GM12878 (cell line): ENCODE data around the gene IL19. TPM values are rescaled to one million over a fixed set of nuclear protein-coding genes. Genes with fewer than 3 reads are reported as not detected.

ENCODE experiments used
- ATAC-seq: fragments of 200-7000 bp; cut with Tn5 transposase; 3 replicates; pipeline ENCODE4 v1.9.1; 2020; ENCODE audit warnings: mild to moderate bottlenecking, moderate library complexity
- BruUV-seq: library from RNA; stranded (reverse); fragments of 400-500 nt; replicated peaks from 2 replicates; lab custom pipeline; 2021; lab: Mats Ljungman, UMichigan
- CTCF ChIA-PET: fragments of 300-600 bp; sonication (Branson Sonifier 250); formaldehyde crosslinking; extraction: SDS; loops from one replicate; lab custom pipeline; 2021; ENCODE audit warnings: inconsistent platforms; lab: Yijun Ruan, JAX
- POLR2A ChIA-PET: fragments of 350-600 bp; formaldehyde crosslinking; extraction: SDS; loops from one replicate; lab custom pipeline; 2021; ENCODE audit warnings: inconsistent platforms; lab: Charles Lee
- RAD21 ChIA-PET: fragments of 300-600 bp; sonication (Branson Sonifier 250); formaldehyde crosslinking; loops from one replicate; lab custom pipeline; 2023; ENCODE audit warnings: antibody characterized with exemption; ENCODE audit not compliant: unreplicated experiment; lab: Charles Lee
- SMC1A ChIA-PET: fragments of 300-600 bp; sonication (Branson Sonifier 250); formaldehyde crosslinking; loops from one replicate; lab custom pipeline; 2023; ENCODE audit not compliant: unreplicated experiment, uncharacterized antibody; lab: Charles Lee
- DNase-seq: peaks from one replicate; pipeline ENCODE4 v3.0.0-alpha.2; 2011; ENCODE audit warnings: low read depth, low spot score
- FAIRE-seq: peaks from 3 replicates; lab custom pipeline; 2011; peaks lifted over from hg19 to GRCh38; lab: Jason Lieb, UNC
- H2AFZ ChIP-seq: 2 replicates; pipeline ENCODE4 v1.6.0; 2011; ENCODE audit warnings: low read depth, low read length, control low read depth; ENCODE audit not compliant: control insufficient read depth
- H3K27ac ChIP-seq: 2 replicates; pipeline ENCODE4 v1.5.1; 2011; ENCODE audit warnings: control low read depth; ENCODE audit not compliant: control insufficient read depth, insufficient read depth
- H3K27me3 ChIP-seq, 2 experiments: replicated peaks in 1 of 2; 2 replicates each; pipeline versions ENCODE4 v1.6.0 to v1.6.1; 2011; ENCODE audit warnings: low read length in 1 of 2; ENCODE audit not compliant: control insufficient read depth in 2 of 2, insufficient read depth in 2 of 2
- H3K36me3 ChIP-seq, 2 experiments: 2 replicates each; pipeline ENCODE4 v1.5.1; 2011; ENCODE audit warnings: low read length in 1 of 2; ENCODE audit not compliant: control insufficient read depth in 2 of 2, insufficient read depth in 2 of 2
- H3K4me1 ChIP-seq: 2 replicates; pipeline ENCODE4 v1.6.1; 2011; ENCODE audit warnings: mild to moderate bottlenecking, low read length, moderate library complexity, mixed read lengths; ENCODE audit not compliant: control insufficient read depth, insufficient read depth
- H3K4me2 ChIP-seq: 2 replicates; pipeline ENCODE4 v1.6.0; 2011; ENCODE audit warnings: control low read depth; ENCODE audit not compliant: control insufficient read depth, insufficient read depth
- H3K4me3 ChIP-seq: fragments of 200-600 bp; sonication (generic); 2 replicates; pipeline ENCODE4 v1.5.1; 2016
- H3K79me2 ChIP-seq: 2 replicates; pipeline ENCODE4 v1.6.0; 2011; ENCODE audit warnings: low read length; ENCODE audit not compliant: control insufficient read depth, insufficient read depth
- H3K9ac ChIP-seq: 2 replicates; pipeline ENCODE4 v1.8.0; 2011; ENCODE audit warnings: low read length, control low read depth, mixed read lengths; ENCODE audit not compliant: control insufficient read depth, insufficient read depth
- H3K9me3 ChIP-seq: replicated peaks from 3 replicates; pipeline ENCODE4 v1.5.1; 2011; ENCODE audit warnings: mild to moderate bottlenecking, low read length; ENCODE audit not compliant: control insufficient read depth, insufficient read depth
- H4K20me1 ChIP-seq: 2 replicates; pipeline ENCODE4 v1.6.0; 2011; ENCODE audit not compliant: control insufficient read depth, insufficient read depth
- CHD1 ChIP-seq: IDR thresholded peaks from 2 replicates; pipeline ENCODE4 v1.6.1; 2012; ENCODE audit warnings: low read depth, low read length, improper control_type of control experiment
- EED ChIP-seq: sonication (generic); IDR thresholded peaks from 2 replicates; pipeline ENCODE4 v1.6.1; 2016; ENCODE audit warnings: antibody characterized with exemption, low read depth
- HDGF ChIP-seq: fragments of 450-650 bp; IDR thresholded peaks from 2 replicates; pipeline ENCODE4 v1.6.1; 2016; ENCODE audit warnings: antibody characterized with exemption
- IKZF1 ChIP-seq: fragments of 450-650 bp; conservative IDR thresholded peaks from 2 replicates; pipeline ENCODE4 v1.6.1; 2017; ENCODE audit warnings: antibody characterized with exemption, mild to moderate bottlenecking
- IRF4 ChIP-seq: IDR thresholded peaks from 2 replicates; pipeline ENCODE4 v1.6.1; 2011; ENCODE audit warnings: low read depth, low read length
- KAT2A ChIP-seq: conservative IDR thresholded peaks from 2 replicates; pipeline ENCODE4 v1.6.1; 2011; ENCODE audit warnings: low read depth, low read length; ENCODE audit not compliant: control insufficient read depth
- LARP7 ChIP-seq: fragments of 450-650 bp; IDR thresholded peaks from 2 replicates; pipeline ENCODE4 v1.6.1; 2017; ENCODE audit warnings: mild to moderate bottlenecking
- NBN ChIP-seq: fragments of 450-650 bp; IDR thresholded peaks from 2 replicates; pipeline ENCODE4 v1.6.1; 2016
- NFIC ChIP-seq: IDR thresholded peaks from 2 replicates; pipeline ENCODE4 v1.6.1; 2012; ENCODE audit warnings: low read depth, mild to moderate bottlenecking, inconsistent platforms, low read length, moderate library complexity
- NFXL1 ChIP-seq: fragments of 450-650 bp; IDR thresholded peaks from 2 replicates; pipeline ENCODE4 v1.6.1; 2017; ENCODE audit warnings: antibody characterized with exemption, mild to moderate bottlenecking, borderline replicate concordance
- NR2C2 ChIP-seq: IDR thresholded peaks from 2 replicates; pipeline ENCODE4 v1.6.1; 2011; ENCODE audit warnings: borderline replicate concordance, low read depth; ENCODE audit not compliant: control insufficient read depth, insufficient read length
- SMARCA5 ChIP-seq: fragments of 450-650 bp; IDR thresholded peaks from 2 replicates; pipeline ENCODE4 v1.6.1; 2017; ENCODE audit warnings: mild to moderate bottlenecking
- STAT3 ChIP-seq: IDR thresholded peaks from 2 replicates; pipeline ENCODE4 v1.6.1; 2011; ENCODE audit warnings: low read depth, low read length, improper control_type of control experiment
- WRNIP1 ChIP-seq: IDR thresholded peaks from 2 replicates; pipeline ENCODE4 v1.6.1; 2011; ENCODE audit warnings: low read depth, low read length, improper control_type of control experiment, borderline replicate concordance
- YY1 ChIP-seq: IDR thresholded peaks from 2 replicates; pipeline ENCODE4 v1.6.1; 2011; ENCODE audit warnings: low read depth, mild to moderate bottlenecking, low read length
- ZBED1 ChIP-seq: IDR thresholded peaks from 2 replicates; pipeline ENCODE4 v1.6.1; 2016; ENCODE audit warnings: borderline replicate concordance
- ZSCAN29 ChIP-seq: fragments of 450-650 bp; IDR thresholded peaks from 2 replicates; pipeline ENCODE4 v1.6.1; 2017; ENCODE audit warnings: mild to moderate bottlenecking, moderate library complexity
- WGBS: methylation state at CpG from one replicate; pipeline ENCODE4 v1.1.6; 2016; ENCODE audit warnings: low lambda C conversion rate; ENCODE audit not compliant: insufficient replicate concordance, insufficient coverage; ENCODE audit errors: missing lambda C conversion rate; 5-methylcytosine and 5-hydroxymethylcytosine counted together
- in situ Hi-C: fragments of 300-500 bp; cut with MboI; formaldehyde crosslinking; loops from 9 replicates; pipeline ENCODE4 v1.14.3; 2018; ENCODE audit warnings: mixed read lengths
- intact Hi-C: fragments of 100-400 bp; cut with micrococcal nuclease; formaldehyde crosslinking; loops from one replicate; pipeline ENCODE4 v1.14.2; 2022; ENCODE audit not compliant: unreplicated experiment
- polyA plus RNA-seq, 11 experiments: library from polyadenylated mRNA; depleted of rRNA in 4 of 11; unstranded in 6 of 11; stranded (reverse) in 5 of 11; fragments of >200 nt; fragmentation: Nextera tagmentation in 4 of 11; fragmentation: Illumina TruSeq in 1 of 11; extraction: Ambion mirVana in 4 of 11; extraction: Trizol in 1 of 11; gene quantifications; 1 replicate in 1 of 11; 2 replicates in 10 of 11; pipeline versions ENCODE4 v1.2.1 to v1.2.3, GENCODE V29; 2011 to 2016; ENCODE audit warnings: inconsistent platforms in 2 of 11, missing spikeins in 2 of 11, low read depth in 1 of 11
- total RNA-seq, 4 experiments: library from RNA; depleted of rRNA in 3 of 4; stranded (reverse); fragments of >200 nt in 3 of 4; fragmentation: Illumina TruSeq in 1 of 4; extraction: Trizol in 1 of 4; gene quantifications; 2 replicates each; pipeline versions ENCODE4 v1.2.1 to v1.2.3, GENCODE V29; 2013 to 2021
- TF ChIP-seq, protein P1 (sequence below): fragments of 450-650 bp; conservative IDR thresholded peaks from 2 replicates; pipeline ENCODE4 v1.6.1; 2017; ENCODE audit warnings: mild to moderate bottlenecking, moderate library complexity
- TF ChIP-seq, protein P2 (sequence below): fragments of 450-650 bp; IDR thresholded peaks from 2 replicates; pipeline ENCODE4 v1.6.1; 2017; ENCODE audit warnings: mild to moderate bottlenecking

The IL19 gene
- total and polyA plus RNA-seq, 10 of the 15 experiments (the other 5 are each of a cell fraction or from before 2014, with no cell fraction given): 0.10 to 0.73 (median 0.28) TPM; not detected in 6

DNA sequence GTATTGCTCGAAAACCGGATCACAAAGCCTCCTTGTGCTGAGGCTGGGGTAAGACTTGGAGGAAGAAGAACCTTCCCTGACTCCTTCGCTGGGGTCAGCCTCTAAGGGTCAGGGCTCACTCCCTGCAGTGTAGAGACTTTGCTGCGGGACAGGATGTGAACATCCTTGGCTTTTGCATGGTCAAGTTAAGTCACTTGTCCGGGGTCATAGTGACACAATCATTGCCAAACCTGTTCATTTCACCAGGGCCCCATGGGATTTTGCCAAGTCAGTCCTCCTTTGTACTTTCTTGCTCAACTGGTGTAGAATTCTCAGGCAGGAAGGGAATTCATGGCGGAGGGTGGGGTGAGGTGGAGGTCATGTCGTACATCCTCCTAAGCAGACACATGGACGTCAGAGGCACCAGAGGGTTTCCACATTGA is 26.4 kb downstream of the IL19 start:
- Histone ChIP-seq H4K20me1 (no peaks in the 10 kb centered on the region), H3K4me2 (no peak overlapping the region), H3K79me2 (no peaks in the 10 kb centered on the region; the same call in 1 of the 2 replicates), H3K9ac (no peak overlapping the region), H3K4me3 (no peak overlapping the region), H3K27ac (no peak overlapping the region), H2AFZ (no peak overlapping the region), H3K36me3 (no peaks in the 10 kb centered on the region), H3K4me1 (peaks cover 33% of the 10 kb centered on the region), H3K9me3 (no peaks in the 10 kb centered on the region), H3K27me3 (no peaks in the 10 kb centered on the region)
- no peak for FAIRE-seq
- RAD21 ChIA-PET: interaction anchor here (0.6 to 14.8 kb wide), 2 partner anchors 27 to 81 kb away, joined by 3 to 225 read pairs; partner anchors contain the start of genes IL10 and IL19
- no TSS peak for BruUV-seq
- no peak for ATAC-seq
- WGBS: 85% methylated on average over 8 of the region's 8 CpGs
- DNase-seq: no peak
- POLR2A ChIA-PET: no interaction called here
- in situ Hi-C loops: no loop called here
- CTCF ChIA-PET: interaction anchor here (0.9 to 18.5 kb wide), 4 partner anchors 26 to 87 kb away, joined by 3 to 805 read pairs (median 152); partner anchors contain the start of genes IL10 and IL19
- TF ChIP-seq, protein P1, sequence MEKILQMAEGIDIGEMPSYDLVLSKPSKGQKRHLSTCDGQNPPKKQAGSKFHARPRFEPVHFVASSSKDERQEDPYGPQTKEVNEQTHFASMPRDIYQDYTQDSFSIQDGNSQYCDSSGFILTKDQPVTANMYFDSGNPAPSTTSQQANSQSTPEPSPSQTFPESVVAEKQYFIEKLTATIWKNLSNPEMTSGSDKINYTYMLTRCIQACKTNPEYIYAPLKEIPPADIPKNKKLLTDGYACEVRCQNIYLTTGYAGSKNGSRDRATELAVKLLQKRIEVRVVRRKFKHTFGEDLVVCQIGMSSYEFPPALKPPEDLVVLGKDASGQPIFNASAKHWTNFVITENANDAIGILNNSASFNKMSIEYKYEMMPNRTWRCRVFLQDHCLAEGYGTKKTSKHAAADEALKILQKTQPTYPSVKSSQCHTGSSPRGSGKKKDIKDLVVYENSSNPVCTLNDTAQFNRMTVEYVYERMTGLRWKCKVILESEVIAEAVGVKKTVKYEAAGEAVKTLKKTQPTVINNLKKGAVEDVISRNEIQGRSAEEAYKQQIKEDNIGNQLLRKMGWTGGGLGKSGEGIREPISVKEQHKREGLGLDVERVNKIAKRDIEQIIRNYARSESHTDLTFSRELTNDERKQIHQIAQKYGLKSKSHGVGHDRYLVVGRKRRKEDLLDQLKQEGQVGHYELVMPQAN: no peak
- TF ChIP-seq IKZF1 (no peak), LARP7 (no peak), HDGF (no peak), SMARCA5 (no peak), NBN (no peak), ZBED1 (no peak), EED (no peak), IRF4 (no peak), NR2C2 (no peak), YY1 (no peak), NFIC (no peak), CHD1 (no peak), ZSCAN29 (no peak), WRNIP1 (no peak), KAT2A (no peak), NFXL1 (no peak), STAT3 (no peak)
- TF ChIP-seq, protein P2, sequence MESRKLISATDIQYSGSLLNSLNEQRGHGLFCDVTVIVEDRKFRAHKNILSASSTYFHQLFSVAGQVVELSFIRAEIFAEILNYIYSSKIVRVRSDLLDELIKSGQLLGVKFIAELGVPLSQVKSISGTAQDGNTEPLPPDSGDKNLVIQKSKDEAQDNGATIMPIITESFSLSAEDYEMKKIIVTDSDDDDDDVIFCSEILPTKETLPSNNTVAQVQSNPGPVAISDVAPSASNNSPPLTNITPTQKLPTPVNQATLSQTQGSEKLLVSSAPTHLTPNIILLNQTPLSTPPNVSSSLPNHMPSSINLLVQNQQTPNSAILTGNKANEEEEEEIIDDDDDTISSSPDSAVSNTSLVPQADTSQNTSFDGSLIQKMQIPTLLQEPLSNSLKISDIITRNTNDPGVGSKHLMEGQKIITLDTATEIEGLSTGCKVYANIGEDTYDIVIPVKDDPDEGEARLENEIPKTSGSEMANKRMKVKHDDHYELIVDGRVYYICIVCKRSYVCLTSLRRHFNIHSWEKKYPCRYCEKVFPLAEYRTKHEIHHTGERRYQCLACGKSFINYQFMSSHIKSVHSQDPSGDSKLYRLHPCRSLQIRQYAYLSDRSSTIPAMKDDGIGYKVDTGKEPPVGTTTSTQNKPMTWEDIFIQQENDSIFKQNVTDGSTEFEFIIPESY: no peak
- intact Hi-C loops: no loop called here
- SMC1A ChIA-PET: interaction anchor here (3.6 to 14.0 kb wide), 2 partner anchors 11 to 26 kb away, joined by 13 to 319 read pairs; partner anchors contain the start of genes IL10 and IL19
